ENCODE data around the gene KTN1. TPM values are rescaled to one million over a fixed set of nuclear protein-coding genes. Genes with fewer than 3 reads are reported as not detected.

The KTN1 gene
- polyA plus RNA-seq, 1 donor from 2014 or later, result 95.0 TPM

- no peak overlapping the region for H3K9ac ChIP-seq (ENCODE audit: low read length)
- H2AFZ ChIP-seq (ENCODE audit: low read depth, low read length), result no peak overlapping the region
- no peaks in the 10 kb centered on the region for H4K20me1 ChIP-seq (ENCODE audit: insufficient read depth)
- H3K4me3 ChIP-seq (ENCODE audit: low read length), result no peak overlapping the region
- no peaks in the 10 kb centered on the region for H3K27me3 ChIP-seq (ENCODE audit: insufficient read depth, low read depth, low read length)
- H3K79me2 ChIP-seq (replicated peaks; ENCODE audit: insufficient read depth, low read length), result no peaks in the 10 kb centered on the region
- TF ChIP-seq TAF1 (IDR thresholded peaks at IDR 0.05; ENCODE audit: low read depth) (no peak), EP300 (conservative IDR thresholded peaks at IDR 0.05; ENCODE audit: poor library complexity, severe bottlenecking) (no peak), CTCF (IDR thresholded peaks at IDR 0.05; ENCODE audit: poor library complexity, severe bottlenecking) (no peak)
- no peak overlapping the region for H3K27ac ChIP-seq (ENCODE audit: low read length)
- H3K4me2 ChIP-seq (ENCODE audit: low read length), result no peak overlapping the region
- H3F3A ChIP-seq (ENCODE audit: insufficient read depth, low read length, poor library complexity, severe bottlenecking), result no peaks in the 10 kb centered on the region
- no peaks in the 10 kb centered on the region for H3K9me3 ChIP-seq (ENCODE audit: low read length)
- H3K9me2 ChIP-seq (ENCODE audit: insufficient read depth, low read length), result no peaks in the 10 kb centered on the region
- H3K36me3 ChIP-seq (ENCODE audit: insufficient read depth, low read length), result peaks cover 11% of the 10 kb centered on the region
Observed at GRCh38 chr14:55681096-55681495, 101.1 kb downstream of the KTN1 start.

- no peaks in the 10 kb centered on the region for H3K79me2 ChIP-seq (replicated peaks; ENCODE audit: insufficient read depth, low read length)
- no peak overlapping the region for H3K4me2 ChIP-seq (ENCODE audit: low read length)
- H3K4me3 ChIP-seq (ENCODE audit: low read length), result no peak overlapping the region
- no peak overlapping the region for H3K9ac ChIP-seq (ENCODE audit: low read length)
- no peaks in the 10 kb centered on the region for H3K9me3 ChIP-seq (ENCODE audit: low read length)
- no peaks in the 10 kb centered on the region for H4K20me1 ChIP-seq (ENCODE audit: insufficient read depth)
- no peaks in the 10 kb centered on the region for H3F3A ChIP-seq (ENCODE audit: insufficient read depth, low read length, poor library complexity, severe bottlenecking)
- no peak for TF ChIP-seq REST (IDR thresholded peaks at IDR 0.05; ENCODE audit: borderline replicate concordance)
- TF ChIP-seq RAD21 (conservative IDR thresholded peaks at IDR 0.05), result no peak
- TF ChIP-seq EZH2 (IDR thresholded peaks at IDR 0.05; ENCODE audit: borderline replicate concordance, insufficient read depth, low read length, poor library complexity, severe bottlenecking), result no peak
- TF ChIP-seq MXI1 (conservative IDR thresholded peaks at IDR 0.05; ENCODE audit: poor library complexity, severe bottlenecking), result no peak
- no peak for TF ChIP-seq EP300 (conservative IDR thresholded peaks at IDR 0.05; ENCODE audit: poor library complexity, severe bottlenecking)
- no peak for TF ChIP-seq POLR2AphosphoS5 (IDR thresholded peaks at IDR 0.05)
- no peak for TF ChIP-seq CTCF (IDR thresholded peaks at IDR 0.05; ENCODE audit: poor library complexity, severe bottlenecking)
- no peak for TF ChIP-seq SMC3 (conservative IDR thresholded peaks at IDR 0.05; ENCODE audit: poor library complexity)
- no peak for TF ChIP-seq TAF1 (IDR thresholded peaks at IDR 0.05; ENCODE audit: low read depth)
- H3K27ac ChIP-seq (ENCODE audit: low read length), result no peak overlapping the region
- H3K36me3 ChIP-seq (ENCODE audit: insufficient read depth, low read length), result peaks cover 7% of the 10 kb centered on the region
- H3K27me3 ChIP-seq (ENCODE audit: insufficient read depth, low read depth, low read length), result no peaks in the 10 kb centered on the region
- H2AFZ ChIP-seq (ENCODE audit: low read depth, low read length), result no peak overlapping the region
- no peaks in the 10 kb centered on the region for H3K9me2 ChIP-seq (ENCODE audit: insufficient read depth, low read length)
Observed at GRCh38 chr14:55684956-55685584, 105.1 kb downstream of the KTN1 start.

Data from neural cell (in vitro differentiated cells).